HG02981 (cell line): Measurements from ENCODE around the gene AHNAK2.

Experiments used
- ATAC-seq: cut with Tn5 transposase; IDR thresholded peaks from one replicate; pipeline ENCODE4 v1.9.1; 2021; ENCODE audit warnings: mild to moderate bottlenecking, moderate library complexity; ENCODE audit not compliant: unreplicated experiment

AHNAK2 gene

DNA sequence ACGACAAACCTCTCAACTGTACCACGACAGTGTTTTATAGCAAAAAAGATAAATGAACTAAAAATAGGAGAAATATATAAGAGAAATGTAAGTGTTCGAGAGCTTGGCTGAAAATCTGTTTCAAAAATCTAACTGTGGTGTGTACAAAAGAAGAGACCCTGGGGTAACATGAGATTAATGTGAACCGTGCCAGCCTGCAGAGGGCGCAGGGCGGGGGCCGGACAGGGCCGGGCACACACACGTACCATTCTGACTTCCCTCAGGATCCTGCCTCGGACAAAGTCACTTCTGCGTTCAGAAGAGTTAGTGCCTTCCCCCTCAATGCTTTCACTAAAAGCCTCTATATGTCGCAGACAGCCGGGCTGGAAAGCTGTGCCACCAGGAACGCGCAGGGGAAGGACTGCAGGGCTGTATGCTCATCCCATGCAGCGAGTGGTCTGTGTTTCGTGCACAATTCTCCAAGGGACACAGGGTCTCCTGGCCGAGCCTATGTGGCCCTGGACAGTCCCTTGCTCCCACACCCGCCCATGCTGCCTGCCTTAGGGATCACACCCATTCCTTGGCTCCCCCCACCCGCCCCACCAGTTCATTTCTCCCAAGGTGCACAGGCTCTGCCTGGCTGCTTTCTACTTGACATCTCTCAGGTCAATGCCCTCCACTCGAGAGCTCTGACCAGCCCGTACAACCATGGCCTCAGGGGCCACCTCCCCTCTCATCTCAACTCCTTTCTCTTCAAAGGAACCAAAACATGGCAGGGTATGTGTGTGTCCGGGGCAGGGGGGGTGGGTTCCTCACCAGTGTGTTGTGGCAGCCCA lies 34.2 kb upstream of the AHNAK2 start:
- no peak for ATAC-seq

GRCh38 chr14:105011312-105011990 lies 33.3 kb upstream of the AHNAK2 start:
- no peak for ATAC-seq

DNA sequence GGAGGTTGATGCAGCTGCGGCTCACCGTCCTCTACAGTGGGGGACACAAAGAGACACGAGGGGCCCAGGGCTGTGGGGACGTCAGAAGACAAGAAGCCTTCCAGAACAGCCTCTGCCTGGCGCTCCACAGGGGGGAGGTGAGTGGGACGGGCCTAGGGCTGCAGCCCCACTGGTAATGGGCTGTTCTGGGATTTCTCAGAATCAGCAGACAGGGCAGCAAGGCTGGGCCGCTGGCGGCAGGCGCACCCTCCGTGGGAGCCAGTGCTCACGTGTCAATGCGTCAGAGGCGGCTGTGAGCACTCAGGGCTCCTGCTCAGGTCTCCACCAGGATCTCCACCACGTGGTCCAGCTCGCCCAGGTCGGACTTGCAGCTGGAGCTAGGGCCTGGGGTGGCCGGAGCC lies 32.7 kb upstream of the AHNAK2 start:
- ATAC-seq: no peak

DNA sequence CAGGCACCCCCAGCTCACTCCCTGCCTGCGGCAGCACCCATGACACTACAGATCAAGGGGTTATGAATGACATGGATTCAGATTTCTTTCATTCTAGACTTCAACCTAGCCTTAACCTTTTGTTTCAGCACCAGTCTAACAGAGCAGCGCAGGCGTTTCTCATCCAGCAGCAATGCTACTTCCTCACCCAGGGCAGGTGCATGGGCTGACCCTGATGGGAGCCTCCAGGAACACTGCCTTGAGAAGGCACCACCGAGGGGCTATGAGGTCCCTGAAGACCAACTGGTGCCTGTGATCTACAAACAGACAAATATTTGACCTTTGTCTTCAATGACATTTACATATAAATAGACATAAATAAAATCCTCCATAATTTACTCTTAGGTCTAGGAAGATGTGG lies 31.9 kb upstream of the AHNAK2 start:
- no peak for ATAC-seq

DNA sequence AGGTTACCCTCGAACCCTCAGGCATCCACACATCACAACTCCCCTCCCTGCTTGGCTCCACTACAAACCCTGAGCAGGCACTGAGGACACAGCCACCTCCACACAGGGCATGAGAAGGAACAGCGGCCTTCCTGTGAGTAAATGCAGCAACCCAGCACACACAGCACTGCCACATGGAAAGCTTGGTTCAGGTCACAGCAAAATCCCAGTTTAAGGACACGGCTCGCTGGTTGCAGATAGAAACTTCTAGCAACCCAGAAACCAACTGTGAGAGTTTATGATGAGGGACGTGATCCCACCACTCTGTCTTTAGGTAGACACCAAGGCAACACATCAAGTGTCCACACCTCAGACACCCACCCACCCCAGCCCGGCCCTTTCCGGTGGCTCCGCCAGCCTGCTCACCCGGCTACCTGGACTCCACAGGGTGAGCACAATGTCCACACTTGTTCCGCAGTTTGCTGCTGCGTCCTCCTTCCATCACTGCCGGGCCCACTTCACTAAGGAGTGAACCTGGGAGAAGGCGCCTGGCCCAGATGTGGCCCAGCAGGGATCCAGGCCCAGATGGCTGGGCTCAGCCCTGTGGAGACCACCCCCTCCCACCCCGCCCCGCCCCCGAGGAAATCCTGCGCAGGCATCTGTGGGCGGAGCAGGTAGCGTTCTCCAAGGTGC lies 29.6 kb upstream of the AHNAK2 start:
- no peak for ATAC-seq

- ATAC-seq: no peak
Measured at GRCh38 chr14:105006831-105007592, 28.8 kb upstream of the AHNAK2 start.

DNA sequence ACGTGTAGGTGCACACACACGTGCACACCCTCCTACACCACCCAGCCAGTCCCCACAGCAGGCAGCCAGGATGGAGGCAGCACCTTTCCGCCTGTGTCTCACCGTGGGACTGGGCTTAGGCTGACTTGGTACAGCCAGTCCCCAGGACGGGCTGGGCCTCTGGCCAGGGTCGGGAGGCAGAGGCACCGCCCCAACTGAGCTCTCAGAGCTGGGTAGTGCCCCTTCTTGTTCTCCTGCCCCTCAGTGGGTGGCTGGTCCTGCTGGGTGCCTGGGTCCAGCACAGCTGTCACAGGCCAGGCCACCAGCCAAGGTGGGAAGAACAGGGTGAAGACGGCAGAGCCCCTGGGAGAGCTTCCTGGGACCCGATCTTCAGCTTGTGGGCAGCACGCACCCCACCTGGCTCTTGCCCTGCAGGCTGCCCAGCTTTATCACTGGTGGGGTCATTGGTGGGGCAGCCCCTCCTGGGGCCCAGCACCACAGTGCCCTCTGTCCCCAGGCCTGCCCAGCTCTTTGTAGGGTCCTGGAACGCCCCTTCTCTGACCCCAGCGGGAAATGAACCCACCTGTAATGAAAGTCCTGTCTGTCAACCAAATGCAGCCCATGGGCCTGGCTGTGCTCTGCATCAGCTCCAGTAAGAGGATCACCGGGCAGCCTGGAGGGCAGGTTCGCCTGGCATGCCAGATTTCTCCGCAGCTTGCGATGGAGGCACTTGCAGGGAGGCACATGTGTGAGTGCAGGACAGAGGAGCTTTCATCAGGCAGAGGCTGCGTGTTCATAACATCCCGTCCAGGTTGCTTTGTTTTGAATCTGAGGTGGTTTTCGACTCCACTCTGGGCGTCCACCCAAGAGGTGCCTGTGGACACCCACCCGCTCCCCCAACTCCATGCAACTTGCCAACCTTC lies 28.0 kb upstream of the AHNAK2 start:
- no peak for ATAC-seq

GRCh38 chr14:105005329-105005928 lies 27.3 kb upstream of the AHNAK2 start:
- ATAC-seq: no peak

DNA sequence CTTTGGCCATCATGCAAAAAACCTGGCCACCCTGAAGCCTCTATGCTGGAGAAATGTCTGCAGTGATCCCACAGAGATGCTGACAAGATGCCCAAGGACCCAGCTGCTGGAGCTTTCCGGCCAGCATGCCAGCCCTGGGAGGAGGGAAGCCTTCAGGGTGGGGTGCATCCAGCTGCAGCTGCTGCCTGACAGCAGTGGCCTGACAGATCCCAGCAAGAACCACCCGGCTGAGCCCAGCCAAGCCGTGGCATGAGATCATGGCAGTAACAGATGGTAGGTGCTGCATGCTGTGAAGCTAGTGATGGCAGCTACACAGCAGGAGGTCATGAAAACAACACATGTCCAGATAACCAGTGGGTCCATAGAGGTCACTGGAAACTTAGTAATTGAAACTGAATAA lies 21.2 kb upstream of the AHNAK2 start:
- ATAC-seq: no peak

- ATAC-seq: no peak
Measured at GRCh38 chr14:104998801-104999200, 20.6 kb upstream of the AHNAK2 start.

- no peak for ATAC-seq
Measured at GRCh38 chr14:104996483-104996882, 18.3 kb upstream of the AHNAK2 start.

DNA sequence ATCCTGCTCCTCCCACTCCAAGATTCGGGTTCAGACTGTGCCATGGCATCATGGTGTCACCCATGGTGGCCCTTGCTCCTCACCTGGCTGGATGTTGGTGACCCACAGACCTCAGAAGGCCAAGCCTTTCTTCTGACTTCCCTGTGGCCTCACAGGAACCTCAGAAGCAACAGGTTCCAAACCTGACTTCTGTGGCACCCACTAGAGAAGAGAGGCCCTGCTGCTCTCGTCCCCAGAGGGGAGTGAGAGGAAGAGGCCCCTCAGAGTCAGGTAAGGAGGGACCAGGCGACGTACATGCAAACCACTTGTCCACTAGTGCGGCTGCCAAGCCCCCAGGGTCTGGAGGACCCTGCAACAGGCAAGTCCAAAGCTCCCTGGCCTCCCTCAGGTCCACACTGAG lies 17.9 kb upstream of the AHNAK2 start:
- no peak for ATAC-seq

DNA sequence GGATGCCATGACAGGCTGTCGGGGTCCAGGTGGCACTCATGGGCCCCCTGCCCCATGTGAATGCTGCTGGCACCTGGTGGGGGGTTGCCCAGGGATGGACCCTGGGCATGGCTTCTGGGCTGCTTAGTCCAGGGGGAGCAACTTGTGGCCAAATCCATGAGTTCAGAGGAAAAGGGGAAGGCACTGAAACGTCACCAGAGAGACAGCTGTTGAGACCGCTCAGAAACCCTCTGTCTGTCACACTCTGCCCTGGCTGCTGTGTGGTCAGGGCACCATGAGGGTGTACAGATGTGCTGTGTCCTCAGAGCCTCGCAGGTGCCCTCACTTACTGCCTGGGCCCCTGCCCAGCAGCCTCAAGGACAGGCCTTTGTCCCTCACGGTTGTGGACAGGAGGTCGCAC lies 16.8 kb upstream of the AHNAK2 start:
- no peak for ATAC-seq

DNA sequence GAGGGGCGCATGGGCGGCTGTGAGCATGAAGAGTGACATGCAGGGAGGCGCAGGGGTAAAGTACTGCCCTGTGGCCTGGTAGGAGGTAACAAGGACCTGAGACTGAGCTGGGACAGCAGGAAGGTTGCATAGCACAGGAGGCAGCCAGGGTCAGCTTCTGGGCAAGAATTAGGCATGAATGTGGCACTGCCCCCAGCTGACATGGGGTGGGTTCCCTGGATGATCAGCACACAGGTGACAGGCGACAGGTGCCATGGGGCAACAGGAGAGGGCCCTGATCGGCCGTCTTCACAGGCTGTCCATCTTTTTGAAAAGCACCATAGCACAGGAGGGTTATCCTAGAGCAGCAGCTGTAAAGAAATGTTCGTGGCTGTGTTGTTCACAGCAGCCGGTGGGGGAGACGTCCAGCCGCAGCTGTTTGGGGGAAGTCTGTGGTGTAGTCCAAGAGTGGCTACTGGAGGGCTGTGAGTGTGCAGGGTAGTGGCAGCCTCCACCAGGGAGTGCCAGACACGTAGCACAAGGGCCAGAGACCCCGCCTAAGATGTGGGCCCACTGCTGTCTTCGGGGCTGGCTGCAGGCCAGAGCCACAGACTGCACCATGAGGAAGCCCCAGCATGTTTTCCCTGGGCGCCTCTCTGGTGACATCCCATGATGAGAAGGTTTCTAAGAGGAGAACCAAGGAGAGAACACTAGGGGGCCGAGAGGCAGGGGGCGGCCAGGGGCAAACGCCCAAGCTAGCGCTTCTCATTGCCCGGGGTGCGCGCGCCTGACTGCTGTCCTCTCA lies 15.8 kb upstream of the AHNAK2 start:
- no peak for ATAC-seq

- no peak for ATAC-seq
Measured at GRCh38 chr14:104993306-104993705, 15.1 kb upstream of the AHNAK2 start.

- no peak for ATAC-seq
Measured at GRCh38 chr14:104992501-104992900, 14.3 kb upstream of the AHNAK2 start.

DNA sequence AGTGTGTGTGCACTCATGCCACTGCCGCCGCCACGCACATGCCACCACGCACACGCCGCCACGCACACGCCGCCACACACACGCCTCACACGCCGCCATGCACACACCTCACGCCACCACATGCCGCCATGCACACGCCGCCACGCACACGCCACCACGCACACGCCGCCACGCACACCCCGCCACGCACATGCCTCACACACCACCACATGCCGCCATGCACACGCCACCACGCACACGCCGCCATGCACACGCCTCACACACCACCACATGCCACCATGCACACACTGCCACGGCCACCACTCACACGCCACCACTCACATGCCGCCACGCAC lies 13.7 kb upstream of the AHNAK2 start:
- no peak for ATAC-seq

- ATAC-seq: no peak
Measured at GRCh38 chr14:104989951-104990303, 11.8 kb upstream of the AHNAK2 start.

GRCh38 chr14:104989236-104989950 lies 11.2 kb upstream of the AHNAK2 start:
- ATAC-seq: no peak
